GM18520 (cell line): ENCODE data around the gene USP49.
A peak's percentile ranks its signal among the peaks of the same experiment; 100 is the strongest.
"Not testable (repeated sequence)": the region's sequence is repeated elsewhere in the genome, so short reads cannot be mapped to it uniquely, and the experiment has no call there.

ENCODE experiments used
- ATAC-seq: cut with Tn5 transposase; IDR thresholded peaks from one replicate; pipeline ENCODE4 v1.9.1; 2021; ENCODE audit not compliant: unreplicated experiment

USP49 gene

GRCh38 chr6:41895300-41896233 is at the start of gene USP49:
TSS of gene USP49 (minus strand) at chr6:41895375. CDS start at chr6:41806983, 88,392 bp downstream.
- ATAC-seq, result peak; percentile 68

- ATAC-seq, result no peak
These were observed 48.3 kb upstream of the USP49 start for GRCh38 chr6:41943456-41943855.

DNA sequence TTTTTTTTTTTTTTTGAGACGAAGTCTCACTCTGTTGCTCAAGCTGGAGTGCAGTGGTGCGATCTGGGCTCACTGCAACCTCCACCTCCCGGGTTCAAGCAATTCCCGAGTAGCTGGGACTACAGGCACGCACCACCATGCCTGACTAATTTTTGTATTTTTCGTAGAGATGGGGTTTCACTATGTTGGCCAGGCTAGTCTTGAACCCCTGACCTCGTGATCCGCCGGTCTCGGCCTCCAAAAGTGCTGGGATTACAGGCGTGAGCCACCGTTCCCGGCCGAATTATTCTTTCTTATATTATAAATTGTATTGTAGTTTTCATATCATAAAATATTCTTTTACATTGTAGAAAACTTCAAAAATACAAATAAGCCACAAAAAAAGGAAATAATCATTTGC is 47.7 kb upstream of the USP49 start:
- not testable (repeated sequence) for ATAC-seq

GRCh38 chr6:41942067-41942851 is 47.1 kb upstream of the USP49 start:
- ATAC-seq, result no peak

DNA sequence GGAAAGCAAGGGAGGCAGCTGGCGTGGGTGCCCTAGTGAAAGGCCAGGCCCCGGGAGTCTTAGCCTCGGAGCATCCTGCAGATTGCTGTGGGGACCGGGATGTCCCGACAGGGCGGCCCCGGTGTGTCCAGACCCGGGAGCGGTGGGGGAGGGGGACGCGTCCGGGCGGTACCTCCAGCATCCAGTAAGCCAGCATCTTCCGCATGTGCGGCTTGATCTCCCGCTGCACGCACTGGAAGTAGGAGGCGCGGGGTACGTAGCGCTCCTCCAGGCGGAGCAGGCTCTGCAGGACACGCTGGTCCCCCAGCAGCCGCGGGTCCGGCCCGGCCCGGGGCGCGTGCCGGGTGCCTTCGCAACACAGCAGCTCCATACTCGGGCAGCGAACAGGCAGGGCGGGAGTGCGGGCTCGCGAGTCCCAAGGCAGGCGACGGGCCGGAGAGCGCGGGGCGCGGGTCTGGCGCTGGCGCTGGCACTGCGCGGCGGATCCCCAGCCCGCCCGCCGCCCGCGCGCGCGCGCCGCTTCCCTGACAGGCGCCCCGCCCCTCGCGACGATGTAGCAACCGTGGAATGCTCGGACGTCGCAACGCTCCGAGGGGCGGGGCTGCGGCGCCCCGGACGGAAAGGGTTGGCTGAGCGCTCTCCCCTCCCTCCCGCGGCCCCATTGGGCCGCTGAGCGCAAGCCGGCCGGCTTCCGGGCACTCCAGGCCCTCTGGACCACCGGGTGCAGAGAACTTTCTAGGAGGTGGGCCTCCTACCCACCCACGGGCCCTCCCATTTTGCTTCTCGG is 46.3 kb upstream of the USP49 start, which contains the start of gene CCND3:
Gene CCND3 (minus strand): TSS at position 529 of the 787 bp plus-strand sequence. CDS start 159 bp downstream, at position 370.
- ATAC-seq, result peak; percentile 82

- no peak for ATAC-seq
These were observed 45.6 kb upstream of the USP49 start for GRCh38 chr6:41940759-41941279.

DNA sequence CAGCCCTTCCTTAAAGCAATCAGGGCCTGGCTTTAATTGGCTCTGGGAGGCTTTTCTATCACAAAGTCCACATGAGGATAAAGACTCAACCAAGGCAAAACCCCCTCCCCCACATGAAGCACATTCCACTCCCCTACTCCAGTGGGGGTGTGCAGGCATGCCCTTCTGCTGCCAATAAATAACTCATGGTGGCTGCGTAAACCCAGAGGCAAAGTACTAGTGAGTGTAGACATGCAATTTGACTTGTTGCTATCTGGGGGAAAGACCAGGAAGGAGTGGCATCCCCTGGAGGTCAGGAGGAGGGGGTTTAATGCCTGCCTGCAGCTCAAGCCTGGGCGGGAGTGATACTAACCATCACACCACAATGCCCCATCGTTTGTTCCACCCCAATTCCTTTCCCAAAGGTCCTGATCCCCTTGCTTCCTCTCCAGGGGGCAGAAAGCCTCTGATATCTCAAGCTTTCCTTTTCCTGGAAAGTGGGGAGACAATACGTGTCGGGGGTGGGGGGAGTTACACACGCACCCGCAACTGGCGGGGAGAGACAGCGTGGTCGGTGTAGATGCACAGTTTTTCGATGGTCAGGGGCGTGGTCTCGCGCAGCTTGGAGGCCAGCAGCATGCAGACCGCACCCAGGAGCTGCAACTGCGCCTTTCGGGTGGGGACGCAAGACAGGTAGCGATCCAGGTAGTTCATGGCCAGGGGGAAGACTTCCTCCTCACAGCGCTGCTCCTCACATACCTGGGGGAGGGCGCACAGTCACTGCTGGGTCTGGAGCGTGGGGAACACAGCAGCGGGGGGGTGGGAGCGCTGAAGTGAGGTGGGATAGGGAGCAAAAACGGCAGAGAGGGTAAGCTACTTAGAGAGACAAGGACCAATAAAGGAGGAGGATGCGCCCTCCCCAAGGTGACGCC is 44.9 kb upstream of the USP49 start:
- no peak for ATAC-seq

DNA sequence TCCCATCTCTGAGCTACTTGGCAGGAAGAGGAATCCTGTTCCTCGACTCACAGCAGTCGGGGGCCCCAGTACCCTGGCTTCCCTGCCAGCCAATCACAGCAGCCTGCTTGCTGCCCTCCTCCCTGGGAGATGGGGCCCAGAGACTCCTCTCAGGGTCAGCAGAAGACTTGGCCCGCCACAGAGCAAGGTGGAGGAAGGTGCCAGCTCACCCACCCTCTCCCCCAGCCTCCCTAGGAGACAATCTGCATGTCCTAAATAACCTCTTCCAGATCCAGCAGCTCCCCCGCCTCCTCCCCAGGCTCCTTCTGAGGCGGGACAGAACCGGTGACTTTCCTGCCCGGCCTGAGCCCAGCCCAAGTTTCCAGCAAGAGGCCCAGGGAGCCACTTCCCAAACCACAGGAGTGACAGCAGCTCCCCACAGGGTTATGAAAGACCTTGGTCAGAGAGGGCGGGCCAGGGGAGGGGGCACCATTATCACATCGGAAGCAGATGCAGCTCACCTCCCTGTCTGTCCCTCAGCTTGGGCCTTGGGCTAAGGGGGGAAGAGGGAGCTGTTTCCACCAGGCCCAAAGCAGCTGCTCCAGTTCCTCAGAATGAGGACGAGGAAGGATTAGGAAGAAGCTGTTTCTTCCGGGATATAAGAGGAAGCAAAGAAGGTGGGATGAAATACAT is 44.1 kb upstream of the USP49 start:
- ATAC-seq, result no peak

DNA sequence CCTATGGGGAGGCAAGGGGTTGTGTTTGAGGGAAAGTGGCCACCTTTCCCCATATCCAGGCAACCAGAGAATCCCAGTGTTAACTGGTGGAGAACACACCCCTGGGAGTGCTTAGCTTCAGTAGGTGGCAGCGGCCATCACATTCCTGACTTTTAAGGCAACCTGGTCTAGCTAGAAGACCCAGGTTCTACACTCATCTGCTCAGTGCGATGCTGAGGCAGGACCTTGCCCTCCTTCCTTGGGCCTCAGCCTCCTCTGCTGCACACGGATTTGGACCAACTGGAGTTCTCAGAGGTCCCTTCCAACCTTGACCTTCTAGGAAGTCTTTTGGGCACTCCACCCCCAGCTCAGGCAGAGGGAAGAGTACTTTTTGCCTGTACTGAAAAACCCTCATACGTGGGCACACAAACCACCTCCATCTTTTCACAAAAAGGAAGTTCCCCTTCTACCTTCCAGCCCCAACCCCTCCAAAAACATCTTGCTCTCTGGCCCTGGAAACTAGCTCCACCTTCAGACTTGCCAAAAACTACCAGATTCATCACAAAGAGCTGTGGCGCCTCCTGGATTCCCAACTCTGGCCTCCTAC is 43.5 kb upstream of the USP49 start:
- ATAC-seq, result no peak

GRCh38 chr6:41937861-41938574 is 42.8 kb upstream of the USP49 start:
- no peak for ATAC-seq

GRCh38 chr6:41937472-41937860 is 42.3 kb upstream of the USP49 start:
- ATAC-seq, result no peak

DNA sequence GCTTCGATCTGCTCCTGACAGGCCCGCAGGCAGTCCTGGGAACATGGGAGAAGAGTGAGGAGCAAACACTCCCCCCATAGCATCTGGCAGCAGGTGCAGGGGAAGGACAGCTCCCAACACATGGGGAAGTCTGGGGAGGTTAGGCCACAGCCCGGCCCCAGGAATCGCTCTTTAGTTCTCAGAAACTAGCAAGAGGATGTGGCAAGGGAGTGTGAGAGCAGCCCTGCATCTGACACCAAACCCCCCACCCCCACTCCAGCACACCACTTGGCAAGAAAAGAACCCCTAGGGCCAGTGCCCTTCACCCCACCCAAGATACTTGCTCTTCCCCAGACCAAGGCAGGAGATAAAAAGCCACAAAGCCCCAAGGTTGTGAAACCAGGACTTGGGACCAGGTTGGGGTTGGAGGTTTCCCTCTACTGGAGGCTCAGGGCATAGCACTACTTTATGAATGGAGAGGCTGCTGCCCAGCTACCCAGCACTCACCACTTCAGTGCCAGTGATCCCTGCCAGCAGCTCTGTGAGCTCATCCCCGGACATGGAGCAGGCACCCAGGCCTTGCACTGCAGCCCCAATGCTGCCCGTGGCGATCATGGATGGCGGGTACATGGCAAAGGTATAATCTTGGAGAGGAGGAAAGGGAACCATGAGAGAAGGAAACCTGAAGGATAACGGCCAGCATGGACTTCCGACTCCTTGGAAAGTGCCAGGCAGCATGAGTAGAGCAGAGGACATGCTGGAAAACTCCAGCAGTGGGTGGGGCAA is 41.1 kb upstream of the USP49 start:
- peak; percentile 45 for ATAC-seq

DNA sequence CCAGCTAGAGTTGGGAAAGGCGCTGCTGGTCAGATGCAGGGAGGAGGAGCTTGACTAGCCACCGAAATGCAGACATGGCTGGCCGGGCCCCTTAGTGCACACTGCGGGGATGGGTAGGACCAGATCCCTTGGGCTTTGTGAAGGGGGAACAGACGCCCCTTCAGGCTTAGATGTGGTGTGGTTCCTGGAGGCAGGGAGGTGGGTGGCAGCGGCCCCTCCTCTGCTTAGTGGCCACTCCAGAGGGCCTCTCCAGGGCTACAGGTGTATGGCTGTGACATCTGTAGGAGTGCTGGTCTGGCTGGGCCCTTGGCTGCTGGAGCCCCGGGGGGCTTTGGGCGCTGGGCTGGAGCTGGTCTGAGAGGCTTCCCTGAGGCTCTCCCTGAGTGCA is 40.5 kb upstream of the USP49 start:
- no peak for ATAC-seq

- ATAC-seq, result no peak
These were observed 40.0 kb upstream of the USP49 start for GRCh38 chr6:41935193-41935574.

DNA sequence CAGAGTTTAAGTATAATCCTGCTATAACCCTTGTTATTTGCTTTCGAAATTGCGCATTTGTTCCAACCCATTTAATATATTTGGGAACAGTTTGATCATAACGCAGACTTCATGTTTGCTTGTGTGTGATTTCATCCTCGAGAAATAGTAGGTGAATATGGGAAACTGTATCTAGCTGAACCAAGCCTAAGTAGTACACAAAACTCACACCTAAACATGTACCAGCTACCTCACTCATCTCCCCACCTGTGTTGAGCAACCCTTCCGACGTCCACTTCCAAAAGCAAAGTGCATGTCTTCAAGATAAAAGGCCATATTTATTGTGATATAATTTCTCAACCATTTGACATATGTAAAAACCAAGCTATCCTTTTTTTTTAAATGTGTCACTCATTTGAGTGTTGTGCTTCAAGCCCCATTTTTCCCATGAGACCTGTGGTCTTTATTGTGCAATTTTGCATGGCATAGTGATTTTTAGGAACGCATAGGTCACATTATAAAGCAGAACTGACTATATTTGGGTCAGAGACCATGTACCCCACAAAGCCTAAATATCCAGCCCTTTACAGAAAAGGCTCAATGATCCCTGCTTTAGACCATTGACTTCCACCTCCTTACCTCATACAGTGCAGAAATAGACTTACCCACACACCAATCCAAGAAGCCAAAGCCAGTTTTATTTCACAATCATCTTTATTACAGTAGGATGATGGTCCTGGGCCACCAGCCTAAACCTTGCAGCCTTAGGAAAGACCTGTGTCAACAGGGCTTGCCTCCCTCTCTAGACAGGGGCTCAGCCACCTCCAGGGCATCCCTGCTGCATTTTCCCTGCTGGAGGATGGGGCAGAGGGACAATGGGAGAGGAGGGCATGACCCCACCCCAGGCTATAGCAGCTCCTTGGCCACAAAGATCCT is 39.4 kb upstream of the USP49 start:
- no peak for ATAC-seq

DNA sequence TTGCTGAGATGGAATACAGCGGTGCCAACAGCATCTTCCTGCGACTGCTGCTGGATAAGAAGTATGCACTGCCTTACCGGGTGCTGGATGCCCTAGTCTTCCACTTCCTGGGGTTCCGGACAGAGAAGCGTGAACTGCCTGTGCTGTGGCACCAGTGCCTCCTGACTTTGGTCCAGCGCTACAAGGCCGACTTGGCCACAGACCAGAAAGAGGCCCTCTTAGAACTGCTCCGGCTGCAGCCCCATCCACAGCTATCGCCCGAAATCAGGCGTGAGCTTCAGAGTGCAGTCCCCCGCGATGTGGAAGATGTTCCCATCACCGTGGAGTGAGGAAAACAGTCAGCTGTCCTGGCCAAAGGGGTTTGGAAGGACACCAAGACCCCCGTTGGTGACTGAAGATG is 37.2 kb upstream of the USP49 start:
- no peak for ATAC-seq
